Large intestine (tissue), 3 donors: ENCODE data around the gene LANCL2. TPM values are rescaled to one million over a fixed set of nuclear protein-coding genes. Genes with fewer than 3 reads are reported as not detected.
"Not testable (repeated sequence)": the region's sequence is repeated elsewhere in the genome, so short reads cannot be mapped to it uniquely, and the experiment has no call there.

Experiments used
- DNase-seq, 2 donors: peaks; one replicate each; pipeline versions ENCODE4 v3.0.0 to v3.0.0-alpha.2; 2013
- H3K27ac ChIP-seq: one replicate; pipeline ENCODE4 v1.5.1; 2013; ENCODE audit warnings: low read length
- H3K27me3 ChIP-seq: 2 replicates; pipeline ENCODE4 v1.6.1; 2013; ENCODE audit warnings: low read length; ENCODE audit not compliant: control insufficient read depth, insufficient read depth
- H3K36me3 ChIP-seq: 2 replicates; pipeline ENCODE4 v1.6.1; 2013; ENCODE audit warnings: low read length; ENCODE audit not compliant: control insufficient read depth, insufficient read depth
- H3K4me1 ChIP-seq: one replicate; pipeline ENCODE4 v1.6.1; 2013; ENCODE audit warnings: low read length; ENCODE audit not compliant: control insufficient read depth, insufficient read depth
- H3K4me3 ChIP-seq: one replicate; pipeline ENCODE4 v1.5.1; 2013; ENCODE audit warnings: low read length
- H3K9me3 ChIP-seq: one replicate; pipeline ENCODE4 v1.6.1; 2013; ENCODE audit warnings: mild to moderate bottlenecking, low read depth, low read length, moderate library complexity; ENCODE audit not compliant: control insufficient read depth
- WGBS: methylation state at CpG from one replicate; pipeline ENCODE4 v1.1.5; 2013; ENCODE audit warnings: low lambda C conversion rate; ENCODE audit not compliant: insufficient coverage; 5-methylcytosine and 5-hydroxymethylcytosine counted together
- polyA plus RNA-seq: library from polyadenylated mRNA; unstranded; fragments of 120-200 nt; gene quantifications from one replicate; pipeline ENCODE4 v1.2.1, GENCODE V29; 2013

The LANCL2 gene
- polyA plus RNA-seq, 1 donor: 20.9 TPM

DNA sequence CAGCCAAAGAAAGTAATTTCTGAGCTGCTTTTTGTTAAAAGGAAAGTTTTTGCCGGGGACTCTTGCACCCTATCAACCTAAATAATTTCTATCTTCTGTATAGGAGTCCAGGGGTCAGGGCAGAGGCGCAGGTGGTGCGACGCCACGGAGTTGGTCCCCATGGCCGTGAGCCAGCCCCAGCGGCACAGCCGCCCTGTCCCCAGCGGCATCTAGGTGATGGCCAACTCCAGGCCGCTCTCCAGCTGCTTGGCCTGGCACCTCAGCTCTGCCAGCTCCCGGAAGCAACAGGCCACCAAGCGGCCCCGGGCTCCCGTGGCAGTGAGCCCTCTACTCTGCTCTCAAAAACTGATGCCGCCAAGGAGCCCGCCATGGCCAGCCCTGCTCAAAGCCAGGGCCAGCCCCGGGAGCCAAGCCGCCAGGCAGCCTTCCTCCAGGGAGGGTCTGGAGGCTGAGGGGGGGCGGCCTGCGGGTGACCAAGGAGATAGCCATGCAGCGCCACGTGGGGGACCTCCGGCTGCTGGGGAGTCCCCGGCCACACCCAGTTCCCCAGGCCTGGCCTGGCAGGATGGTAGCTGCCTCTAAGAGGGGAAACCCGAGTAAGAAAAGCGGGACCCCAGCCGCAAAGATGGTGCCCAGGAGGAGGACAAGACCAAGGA lies 22.8 kb upstream of the LANCL2 start:
- H3K27ac ChIP-seq: no peak overlapping the region
- peaks cover 34% of the 10 kb centered on the region for H3K9me3 ChIP-seq
- WGBS: no CpG with 5 or more reads among the region's 27 CpGs
- no peak overlapping the region for H3K4me3 ChIP-seq
- no peaks in the 10 kb centered on the region for H3K27me3 ChIP-seq
- no peaks in the 10 kb centered on the region for H3K36me3 ChIP-seq
- H3K4me1 ChIP-seq: no peaks in the 10 kb centered on the region
- no peak for DNase-seq

DNA sequence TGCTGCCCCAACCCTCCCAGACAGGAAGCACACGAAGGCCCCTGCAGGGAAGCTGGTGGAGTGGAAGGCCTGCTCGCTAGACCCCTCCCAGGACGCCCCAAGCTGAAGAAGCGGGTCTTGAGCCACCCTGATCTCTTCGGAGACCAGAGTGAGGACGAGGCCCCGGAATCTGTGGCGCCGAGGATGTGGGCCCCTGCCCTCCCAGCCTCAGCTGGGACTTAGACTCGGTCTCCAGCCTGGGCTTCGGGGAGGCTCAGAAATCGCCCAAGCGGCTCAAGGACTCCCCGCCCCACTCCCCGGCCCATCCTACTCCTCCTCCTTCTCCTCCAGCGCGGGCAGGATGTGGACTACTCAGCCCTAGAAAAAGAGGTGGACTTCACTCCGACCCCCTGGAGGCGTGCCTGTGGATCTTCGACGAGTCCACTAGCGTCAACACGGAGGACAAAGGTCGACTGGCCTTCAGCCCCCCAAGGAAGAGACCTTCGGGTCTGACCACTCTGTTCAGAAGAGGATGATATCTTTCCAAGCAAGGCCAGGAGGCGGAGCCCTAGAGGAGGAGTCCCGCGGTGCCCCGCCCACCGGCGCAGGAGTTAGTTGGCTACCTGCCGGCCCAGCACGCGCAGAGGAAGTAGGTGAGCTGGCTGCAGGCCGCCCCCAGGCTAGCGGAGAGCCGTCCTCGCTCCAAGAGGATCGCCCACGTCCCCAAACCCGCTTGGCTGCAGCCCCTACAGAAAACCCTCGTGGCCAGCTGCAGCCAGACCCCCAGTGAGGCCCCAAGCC lies 21.9 kb upstream of the LANCL2 start:
- no peak for DNase-seq
- H3K4me1 ChIP-seq: no peaks in the 10 kb centered on the region
- no peak overlapping the region for H3K27ac ChIP-seq
- H3K27me3 ChIP-seq: no peaks in the 10 kb centered on the region
- H3K9me3 ChIP-seq: peaks cover 34% of the 10 kb centered on the region
- no CpG with 5 or more reads among the region's 42 CpGs for WGBS
- no peaks in the 10 kb centered on the region for H3K36me3 ChIP-seq
- no peak overlapping the region for H3K4me3 ChIP-seq

GRCh38 chr7:55343860-55344606 lies 21.1 kb upstream of the LANCL2 start:
- H3K4me3 ChIP-seq: no peak overlapping the region
- no CpG with 5 or more reads among the region's 47 CpGs for WGBS
- H3K27me3 ChIP-seq: no peaks in the 10 kb centered on the region
- H3K27ac ChIP-seq: no peak overlapping the region
- DNase-seq: no peak
- H3K36me3 ChIP-seq: no peaks in the 10 kb centered on the region
- H3K9me3 ChIP-seq: peaks cover 34% of the 10 kb centered on the region
- no peaks in the 10 kb centered on the region for H3K4me1 ChIP-seq

DNA sequence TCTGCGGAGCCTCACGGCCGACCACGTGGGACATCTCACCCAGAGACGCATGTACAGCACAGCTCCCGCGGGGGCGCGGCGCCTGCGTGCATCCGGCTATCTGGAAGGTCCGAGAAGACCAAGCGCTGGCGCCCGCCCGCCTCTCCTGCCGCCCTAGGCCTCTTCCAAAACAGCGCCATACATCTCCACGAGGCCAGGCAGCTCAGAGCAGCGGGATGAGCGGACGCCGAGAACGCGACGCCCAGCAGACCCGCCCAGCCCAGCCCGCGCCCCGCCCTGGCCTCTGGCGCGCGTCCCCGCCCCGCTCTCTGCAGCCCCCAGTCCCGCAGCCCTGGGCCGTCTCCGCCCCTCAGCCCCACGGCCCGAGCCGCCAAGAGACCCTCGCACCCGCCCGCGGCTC lies 20.3 kb upstream of the LANCL2 start:
- WGBS: no CpG with 5 or more reads among the region's 46 CpGs

GRCh38 chr7:55345292-55345691 lies 19.8 kb upstream of the LANCL2 start:
- H3K27me3 ChIP-seq: no peaks in the 10 kb centered on the region
- DNase-seq: no peak
- peaks cover 34% of the 10 kb centered on the region for H3K9me3 ChIP-seq
- H3K27ac ChIP-seq: no peak overlapping the region
- WGBS: no CpG with 5 or more reads among the region's 22 CpGs
- H3K4me1 ChIP-seq: no peaks in the 10 kb centered on the region
- H3K36me3 ChIP-seq: no peaks in the 10 kb centered on the region
- H3K4me3 ChIP-seq: no peak overlapping the region

More for the DNA sequence above, 20.3 kb upstream of the LANCL2 start:
- H3K4me3 ChIP-seq: no peak overlapping the region
- H3K4me1 ChIP-seq: no peaks in the 10 kb centered on the region
- H3K36me3 ChIP-seq: no peaks in the 10 kb centered on the region
- H3K9me3 ChIP-seq: peaks cover 34% of the 10 kb centered on the region
- no peaks in the 10 kb centered on the region for H3K27me3 ChIP-seq
- DNase-seq: no peak
- H3K27ac ChIP-seq: no peak overlapping the region

DNA sequence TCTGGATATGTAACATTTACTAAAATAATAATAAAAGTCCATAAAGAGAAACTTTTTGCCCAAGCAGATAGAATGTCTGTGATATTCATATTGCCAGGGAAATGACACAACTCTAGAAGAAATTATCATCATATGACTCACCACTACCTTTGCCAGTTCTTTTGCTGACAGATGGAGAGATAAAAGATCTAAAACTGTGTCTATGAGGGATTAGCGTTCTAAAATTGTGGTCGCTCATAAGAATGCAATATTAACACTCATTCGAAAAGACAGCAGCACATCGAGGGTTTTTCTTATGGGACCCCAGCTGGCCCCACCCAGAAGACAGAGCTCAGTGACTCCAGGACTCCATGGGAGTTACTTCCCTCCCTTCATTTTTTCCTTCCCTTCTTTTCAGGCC lies 16.6 kb upstream of the LANCL2 start:
- peaks cover 20% of the 10 kb centered on the region for H3K9me3 ChIP-seq
- DNase-seq: no peak
- H3K4me1 ChIP-seq: no peaks in the 10 kb centered on the region
- no peaks in the 10 kb centered on the region for H3K36me3 ChIP-seq
- 100% methylated on average over 2 of the region's 4 CpGs for WGBS
- no peaks in the 10 kb centered on the region for H3K27me3 ChIP-seq
- no peak overlapping the region for H3K27ac ChIP-seq
- no peak overlapping the region for H3K4me3 ChIP-seq

GRCh38 chr7:55349121-55349520 lies 16.0 kb upstream of the LANCL2 start:
- H3K27me3 ChIP-seq: no peaks in the 10 kb centered on the region
- H3K27ac ChIP-seq: no peak overlapping the region
- peaks cover 13% of the 10 kb centered on the region for H3K9me3 ChIP-seq
- no peaks in the 10 kb centered on the region for H3K36me3 ChIP-seq
- no peak overlapping the region for H3K4me3 ChIP-seq
- no peak for DNase-seq
- WGBS: no CpG with 5 or more reads among the region's 2 CpGs
- H3K4me1 ChIP-seq: no peaks in the 10 kb centered on the region

GRCh38 chr7:55350281-55350680 lies 14.9 kb upstream of the LANCL2 start:
- no peaks in the 10 kb centered on the region for H3K36me3 ChIP-seq
- H3K4me1 ChIP-seq: no peaks in the 10 kb centered on the region
- no peaks in the 10 kb centered on the region for H3K27me3 ChIP-seq
- no peak overlapping the region for H3K27ac ChIP-seq
- H3K9me3 ChIP-seq: peaks cover 2% of the 10 kb centered on the region
- no peak for DNase-seq
- H3K4me3 ChIP-seq: no peak overlapping the region
- 80% methylated on average over 1 of the region's 7 CpGs for WGBS

DNA sequence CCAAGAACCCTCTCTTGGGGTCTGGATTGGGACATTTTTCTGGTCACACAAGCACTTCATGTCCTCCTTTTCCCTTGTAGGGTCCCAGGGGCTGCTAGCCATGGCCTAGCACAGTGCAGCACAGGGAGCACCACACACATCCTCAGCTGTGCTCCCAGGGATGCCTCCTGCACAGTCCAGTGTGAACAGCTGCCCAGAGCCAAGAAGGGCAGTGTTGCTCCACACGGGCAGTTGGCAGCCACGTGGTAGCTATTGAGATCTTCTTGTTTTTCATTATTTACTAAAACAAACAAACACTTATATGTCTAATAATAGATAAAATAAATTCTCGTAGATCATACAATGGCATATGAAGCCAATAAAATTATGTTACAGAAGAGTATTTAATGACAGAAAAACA lies 13.9 kb upstream of the LANCL2 start:
- H3K27me3 ChIP-seq: no peaks in the 10 kb centered on the region
- no peak overlapping the region for H3K4me3 ChIP-seq
- H3K36me3 ChIP-seq: no peaks in the 10 kb centered on the region
- H3K27ac ChIP-seq: no peak overlapping the region
- H3K9me3 ChIP-seq: no peaks in the 10 kb centered on the region
- 79% methylated on average over 2 of the region's 3 CpGs for WGBS
- DNase-seq: no peak
- H3K4me1 ChIP-seq: no peaks in the 10 kb centered on the region

GRCh38 chr7:55352947-55353273 lies 12.2 kb upstream of the LANCL2 start:
- not testable (repeated sequence) for H3K36me3 ChIP-seq
- WGBS: no CpG with 5 or more reads among the region's 6 CpGs

More at GRCh38 chr7:55352947-55353273, 12.2 kb upstream of the LANCL2 start:
- not testable (repeated sequence) for DNase-seq, H3K27ac ChIP-seq, H3K27me3 ChIP-seq, H3K4me1 ChIP-seq, H3K4me3 ChIP-seq, H3K9me3 ChIP-seq
